ENCODE data around the gene MRPS12.

DNA sequence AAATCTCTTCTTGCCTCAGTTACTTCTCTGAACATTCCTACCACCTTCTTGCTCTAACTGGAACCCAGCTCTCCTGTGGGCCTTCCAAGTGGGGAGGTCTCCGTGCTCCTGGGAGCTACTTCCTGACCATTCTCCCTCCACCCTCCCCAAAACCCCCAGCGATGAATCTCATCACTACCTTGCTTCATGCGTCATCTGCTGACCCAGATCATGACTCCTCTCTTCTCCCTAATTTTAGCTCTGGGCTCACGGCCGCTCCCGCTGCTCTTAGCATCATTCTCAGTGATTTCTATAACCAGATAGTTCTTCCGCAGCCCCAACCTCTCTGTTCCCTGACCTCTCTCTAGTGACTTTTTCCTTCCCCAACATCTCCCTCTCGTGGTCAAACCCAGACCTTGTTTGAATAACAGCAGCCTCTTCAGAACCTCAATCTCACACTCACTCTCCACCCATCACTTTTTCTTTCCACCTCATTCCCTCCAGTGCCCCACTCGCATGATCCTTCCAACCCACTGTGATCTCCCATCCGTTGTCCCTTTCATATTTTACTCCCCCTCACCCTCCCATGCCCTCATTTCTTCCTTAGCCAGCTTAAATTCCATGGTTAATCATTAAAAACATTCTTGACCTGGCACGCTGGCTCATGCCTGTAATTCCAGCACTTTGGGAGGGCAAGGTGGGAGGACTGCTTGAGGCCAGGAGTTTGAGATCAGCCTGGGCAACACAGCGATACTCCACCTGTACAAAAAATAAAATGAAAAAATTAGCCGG lies 21.8 kb downstream of the MRPS12 start:
- TF ChIP-seq, protein P1, sequence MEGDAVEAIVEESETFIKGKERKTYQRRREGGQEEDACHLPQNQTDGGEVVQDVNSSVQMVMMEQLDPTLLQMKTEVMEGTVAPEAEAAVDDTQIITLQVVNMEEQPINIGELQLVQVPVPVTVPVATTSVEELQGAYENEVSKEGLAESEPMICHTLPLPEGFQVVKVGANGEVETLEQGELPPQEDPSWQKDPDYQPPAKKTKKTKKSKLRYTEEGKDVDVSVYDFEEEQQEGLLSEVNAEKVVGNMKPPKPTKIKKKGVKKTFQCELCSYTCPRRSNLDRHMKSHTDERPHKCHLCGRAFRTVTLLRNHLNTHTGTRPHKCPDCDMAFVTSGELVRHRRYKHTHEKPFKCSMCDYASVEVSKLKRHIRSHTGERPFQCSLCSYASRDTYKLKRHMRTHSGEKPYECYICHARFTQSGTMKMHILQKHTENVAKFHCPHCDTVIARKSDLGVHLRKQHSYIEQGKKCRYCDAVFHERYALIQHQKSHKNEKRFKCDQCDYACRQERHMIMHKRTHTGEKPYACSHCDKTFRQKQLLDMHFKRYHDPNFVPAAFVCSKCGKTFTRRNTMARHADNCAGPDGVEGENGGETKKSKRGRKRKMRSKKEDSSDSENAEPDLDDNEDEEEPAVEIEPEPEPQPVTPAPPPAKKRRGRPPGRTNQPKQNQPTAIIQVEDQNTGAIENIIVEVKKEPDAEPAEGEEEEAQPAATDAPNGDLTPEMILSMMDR (IDR thresholded peaks at IDR 0.05): peak in 3 of 6 experiments; percentile 22 to 50 (median 36)
- no peak for TF ChIP-seq POLR2A (IDR thresholded peaks at IDR 0.05)

All from upper lobe of left lung (tissue), 4 donors.